ENCODE results near the gene CMYA5.

GRCh38 chr5:79694183-79694582 is 4.5 kb downstream of the CMYA5 start:
- TF ChIP-seq EZH2 (IDR thresholded peaks at IDR 0.05) (no peak), POLR2AphosphoS5 (IDR thresholded peaks at IDR 0.05; ENCODE audit: borderline replicate concordance, low read depth, low read length) (no peak), FOXP2 (optimal IDR thresholded peaks at IDR 0.05; ENCODE audit: control extremely low read depth, extremely low read length, insufficient read depth) (no peak)

Data from SK-N-MC (cell line).